ENCODE results near the gene C1orf232.

C1orf232 gene

GRCh38 chr1:26168410-26169197, at the start of gene C1orf232:
Gene C1orf232, minus strand, starts transcription at chr1:26168963. Its CDS starts 464 bp downstream, at chr1:26168499.
- no peak for DNase-seq

- no peak for DNase-seq
Observed at GRCh38 chr1:26215246-26215645, 46.5 kb upstream of the C1orf232 start.

GRCh38 chr1:26213335-26213905, 44.7 kb upstream of the C1orf232 start:
- no peak for DNase-seq

- no peak for DNase-seq
Observed at GRCh38 chr1:26212726-26213125, 44.0 kb upstream of the C1orf232 start.

GRCh38 chr1:26210147-26210870, 41.5 kb upstream of the C1orf232 start:
- no peak for DNase-seq

GRCh38 chr1:26203642-26204318, 35.0 kb upstream of the C1orf232 start:
- no peak for DNase-seq

GRCh38 chr1:26200413-26200812, 31.6 kb upstream of the C1orf232 start:
- DNase-seq, result no peak

GRCh38 chr1:26197813-26198212, 29.1 kb upstream of the C1orf232 start:
- no peak for DNase-seq

GRCh38 chr1:26197301-26197700, 28.5 kb upstream of the C1orf232 start:
- no peak for DNase-seq

GRCh38 chr1:26195805-26196204, 27.0 kb upstream of the C1orf232 start:
- no peak for DNase-seq

GRCh38 chr1:26191739-26192138, 23.0 kb upstream of the C1orf232 start:
- no peak for DNase-seq

GRCh38 chr1:26190373-26190987, 21.7 kb upstream of the C1orf232 start, which contains the start of gene CATSPER4:
Gene CATSPER4, plus strand, starts transcription at chr1:26190602. Its CDS starts 26 bp downstream, at chr1:26190628.
- DNase-seq, result no peak

- DNase-seq, result no peak
Observed at GRCh38 chr1:26189751-26190275, 21.1 kb upstream of the C1orf232 start.

- no peak for DNase-seq
Observed at GRCh38 chr1:26189331-26189730, 20.6 kb upstream of the C1orf232 start.

GRCh38 chr1:26188477-26188876, 19.7 kb upstream of the C1orf232 start:
- DNase-seq, result no peak

- no peak for DNase-seq
Observed at GRCh38 chr1:26187882-26188281, 19.1 kb upstream of the C1orf232 start.

- no peak for DNase-seq
Observed at GRCh38 chr1:26184883-26185282, 16.1 kb upstream of the C1orf232 start.

- DNase-seq, result no peak
Observed at GRCh38 chr1:26184086-26184485, 15.3 kb upstream of the C1orf232 start.

GRCh38 chr1:26182383-26182696, 13.6 kb upstream of the C1orf232 start:
- DNase-seq, result no peak

- DNase-seq, result no peak
Observed at GRCh38 chr1:26181586-26182382, 13.0 kb upstream of the C1orf232 start.

GRCh38 chr1:26180010-26180506, 11.3 kb upstream of the C1orf232 start:
- DNase-seq, result no peak
